Mesendoderm (in vitro differentiated cells): ENCODE measurements around the gene PCDHA4.
"Not testable (repeated sequence)": the region's sequence is repeated elsewhere in the genome, so short reads cannot be mapped to it uniquely, and the experiment has no call there.

Experiments used
- DNase-seq: peaks from one replicate; pipeline ENCODE4 v3.0.0; 2013
- H2AK5ac ChIP-seq: 2 replicates; pipeline ENCODE4 v1.6.1; 2013; ENCODE audit warnings: low read length, inconsistent platforms
- H2BK120ac ChIP-seq: 2 replicates; pipeline ENCODE4 v1.6.1; 2013; ENCODE audit warnings: low read depth, mild to moderate bottlenecking, low read length, moderate library complexity, mixed read lengths
- H2BK15ac ChIP-seq: replicated peaks from 2 replicates; pipeline ENCODE4 v1.6.1; 2013; ENCODE audit warnings: low read depth, mild to moderate bottlenecking, moderate library complexity
- H2BK5ac ChIP-seq: 2 replicates; pipeline ENCODE4 v1.6.1; 2013; ENCODE audit warnings: low read length, inconsistent platforms
- H3K18ac ChIP-seq: 2 replicates; pipeline ENCODE4 v1.6.1; 2013; ENCODE audit warnings: mild to moderate bottlenecking, low read length, mixed read lengths
- H3K23ac ChIP-seq: one replicate; pipeline ENCODE4 v1.6.1; 2013; ENCODE audit warnings: low read length
- H3K27ac ChIP-seq: 2 replicates; pipeline ENCODE4 v1.5.1; 2013; ENCODE audit warnings: low read depth, mild to moderate bottlenecking, inconsistent platforms, low read length, moderate library complexity
- H3K27me3 ChIP-seq: 2 replicates; pipeline ENCODE4 v1.6.1; 2013; ENCODE audit warnings: low read length, control low read depth, mild to moderate bottlenecking, inconsistent platforms; ENCODE audit not compliant: insufficient read depth, poor library complexity
- H3K36me3 ChIP-seq: 2 replicates; pipeline ENCODE4 v1.6.1; 2013; ENCODE audit warnings: low read length, inconsistent platforms; ENCODE audit not compliant: control insufficient read depth, insufficient read depth
- H3K4ac ChIP-seq: one replicate; pipeline ENCODE4 v1.6.1; 2013; ENCODE audit warnings: low read depth, mild to moderate bottlenecking, low read length, moderate library complexity
- H3K4me1 ChIP-seq: 2 replicates; pipeline ENCODE4 v1.6.1; 2013; ENCODE audit warnings: low read depth, low read length, inconsistent platforms; ENCODE audit not compliant: control insufficient read depth
- H3K4me2 ChIP-seq: 2 replicates; pipeline ENCODE4 v1.6.1; 2013; ENCODE audit warnings: low read length
- H3K4me3 ChIP-seq: 2 replicates; pipeline ENCODE4 v1.5.1; 2013; ENCODE audit warnings: mild to moderate bottlenecking, low read length
- H3K56ac ChIP-seq: one replicate; pipeline ENCODE4 v1.6.1; 2013; ENCODE audit warnings: low read length
- H3K79me1 ChIP-seq: 2 replicates; pipeline ENCODE4 v1.6.1; 2013; ENCODE audit warnings: low read length, inconsistent platforms
- H3K79me2 ChIP-seq: 2 replicates; pipeline ENCODE4 v1.6.1; 2013; ENCODE audit warnings: mild to moderate bottlenecking, low read length; ENCODE audit not compliant: control insufficient read depth, insufficient read depth
- H3K9ac ChIP-seq: 2 replicates; pipeline ENCODE4 v1.6.1; 2013; ENCODE audit warnings: low read length, inconsistent platforms
- H4K5ac ChIP-seq: one replicate; pipeline ENCODE4 v1.6.1; 2013; ENCODE audit warnings: low read length
- H4K8ac ChIP-seq: one replicate; pipeline ENCODE4 v1.6.1; 2013; ENCODE audit warnings: low read depth, mild to moderate bottlenecking, control low read depth, low read length, moderate library complexity
- WGBS: extraction: QIAGEN DNeasy Blood & Tissue Kit; methylation state at CpG from one replicate; pipeline ENCODE4 v1.1.7; 2013; ENCODE audit warnings: low lambda C conversion rate, missing lambda C conversion rate; ENCODE audit not compliant: insufficient coverage; ENCODE audit errors: extremely low coverage; 5-methylcytosine and 5-hydroxymethylcytosine counted together

The PCDHA4 gene

GRCh38 chr5:140822969-140823368 lies 16.1 kb downstream of the PCDHA4 start:
- not testable (repeated sequence) for H3K79me2 ChIP-seq, H3K4ac ChIP-seq, H3K18ac ChIP-seq, H2BK5ac ChIP-seq, H4K5ac ChIP-seq, H2BK120ac ChIP-seq, H4K8ac ChIP-seq, H3K27ac ChIP-seq, H3K79me1 ChIP-seq, H3K36me3 ChIP-seq, DNase-seq, H3K4me2 ChIP-seq, H3K9ac ChIP-seq, H2AK5ac ChIP-seq, H3K56ac ChIP-seq, H2BK15ac ChIP-seq, H3K23ac ChIP-seq, H3K4me3 ChIP-seq, H3K27me3 ChIP-seq, H3K4me1 ChIP-seq
- no CpG with 5 or more reads among the region's 48 CpGs for WGBS

GRCh38 chr5:140823475-140823874 lies 16.6 kb downstream of the PCDHA4 start:
- Histone ChIP-seq H3K27ac (no peak overlapping the region), H2BK15ac (no peak overlapping the region), H3K18ac (no peak overlapping the region), H3K27me3 (no peaks in the 10 kb centered on the region), H3K23ac (no peak overlapping the region), H2BK5ac (no peak overlapping the region), H2AK5ac (no peak overlapping the region), H4K5ac (no peak overlapping the region), H3K4me2 (no peak overlapping the region), H3K4ac (no peak overlapping the region), H3K4me1 (no peaks in the 10 kb centered on the region), H3K79me1 (no peaks in the 10 kb centered on the region), H3K4me3 (no peak overlapping the region), H4K8ac (no peak overlapping the region), H3K9ac (no peak overlapping the region), H3K56ac (no peak overlapping the region), H3K79me2 (no peaks in the 10 kb centered on the region), H2BK120ac (no peak overlapping the region), H3K36me3 (no peaks in the 10 kb centered on the region)
- no CpG with 5 or more reads among the region's 38 CpGs for WGBS
- DNase-seq: no peak

- H3K4me1 ChIP-seq: no peaks in the 10 kb centered on the region
- H4K8ac ChIP-seq: no peak within 1 kb of the TSS
- no peak within 1 kb of the TSS for H3K27ac ChIP-seq
- H3K23ac ChIP-seq: no peak within 1 kb of the TSS
- no peak within 1 kb of the TSS for H2BK5ac ChIP-seq
- no peaks in the 10 kb centered on the region for H3K27me3 ChIP-seq
- H3K4me3 ChIP-seq: peak within 1 kb of the TSS; percentile 43
- H3K36me3 ChIP-seq: no peaks in the 10 kb centered on the region
- DNase-seq: peak; percentile 21
- H3K4me2 ChIP-seq: no peak within 1 kb of the TSS
- H3K79me1 ChIP-seq: no peaks in the 10 kb centered on the region
- H2AK5ac ChIP-seq: no peak within 1 kb of the TSS
- no peak within 1 kb of the TSS for H4K5ac ChIP-seq
- H3K56ac ChIP-seq: peak within 1 kb of the TSS; percentile 85
- H3K79me2 ChIP-seq: no peaks in the 10 kb centered on the region
- no peak within 1 kb of the TSS for H2BK120ac ChIP-seq
- H3K9ac ChIP-seq: peak within 1 kb of the TSS; percentile 68
- no peak within 1 kb of the TSS for H3K18ac ChIP-seq
- no peak within 1 kb of the TSS for H3K4ac ChIP-seq
- H2BK15ac ChIP-seq: no peak within 1 kb of the TSS
- no CpG with 5 or more reads among the region's 27 CpGs for WGBS
These were observed 21.0 kb downstream of the PCDHA4 start, which contains the start of gene PCDHA6 for GRCh38 chr5:140827704-140828361. TSS of gene PCDHA6 (plus strand) at chr5:140827960. CDS start at chr5:140828092, 132 bp downstream.

GRCh38 chr5:140828362-140828737 lies 21.5 kb downstream of the PCDHA4 start:
- no peaks in the 10 kb centered on the region for H3K79me2 ChIP-seq
- peak; percentile 50 for DNase-seq
- no peak overlapping the region for H3K4ac ChIP-seq
- WGBS: no CpG with 5 or more reads among the region's 18 CpGs
- no peak overlapping the region for H3K23ac ChIP-seq
- no peak overlapping the region for H3K18ac ChIP-seq
- H4K5ac ChIP-seq: no peak overlapping the region
- H3K4me3 ChIP-seq: no peak overlapping the region
- no peak overlapping the region for H2BK120ac ChIP-seq
- no peaks in the 10 kb centered on the region for H3K79me1 ChIP-seq
- peak overlapping the region; percentile 68 for H3K9ac ChIP-seq
- no peaks in the 10 kb centered on the region for H3K4me1 ChIP-seq
- no peaks in the 10 kb centered on the region for H3K36me3 ChIP-seq
- no peak overlapping the region for H3K27ac ChIP-seq
- peak overlapping the region; percentile 85 for H3K56ac ChIP-seq
- no peak overlapping the region for H2AK5ac ChIP-seq
- no peaks in the 10 kb centered on the region for H3K27me3 ChIP-seq
- no peak overlapping the region for H2BK15ac ChIP-seq
- no peak overlapping the region for H2BK5ac ChIP-seq
- H3K4me2 ChIP-seq: no peak overlapping the region
- no peak overlapping the region for H4K8ac ChIP-seq

- WGBS: no CpG with 5 or more reads among the region's 106 CpGs
- not testable (repeated sequence) for H3K18ac ChIP-seq, H3K36me3 ChIP-seq, H3K4me2 ChIP-seq, H3K4me1 ChIP-seq, H2BK5ac ChIP-seq, H3K27ac ChIP-seq, H4K5ac ChIP-seq, H3K4ac ChIP-seq, H2BK15ac ChIP-seq, H3K27me3 ChIP-seq, H2BK120ac ChIP-seq, H3K9ac ChIP-seq, H3K4me3 ChIP-seq, H3K79me1 ChIP-seq, H3K23ac ChIP-seq, H2AK5ac ChIP-seq, H4K8ac ChIP-seq, H3K79me2 ChIP-seq, H3K56ac ChIP-seq, DNase-seq
These were observed 22.9 kb downstream of the PCDHA4 start for GRCh38 chr5:140829511-140830501.
